HepG2 (cell line): Measurements from ENCODE around the gene CDK5RAP2. TPM values are rescaled to one million over a fixed set of nuclear protein-coding genes. Genes with fewer than 3 reads are reported as not detected.

Source experiments
- CEBPB ChIP-seq: IDR thresholded peaks from 2 replicates; pipeline ENCODE4 v1.6.1; 2011; ENCODE audit warnings: low read depth, low read length, improper control_type of control experiment, borderline replicate concordance
- CENPT ChIP-seq: sonication (generic); formaldehyde crosslinking; IDR thresholded peaks from 2 replicates; pipeline ENCODE4 v1.8.0; 2022; ENCODE audit warnings: low read depth, mild to moderate bottlenecking, moderate library complexity, missing genetic modification reagents
- GATAD2A ChIP-seq: IDR thresholded peaks from 2 replicates; pipeline ENCODE4 v1.6.1; 2016
- HOXA7 ChIP-seq: sonication (generic); formaldehyde crosslinking; IDR thresholded peaks from 2 replicates; pipeline ENCODE4 v1.8.1; 2022; ENCODE audit warnings: mild to moderate bottlenecking, missing genetic modification reagents, moderate library complexity
- KLF16 ChIP-seq, 2 experiments: sonication (generic) in 1 of 2; formaldehyde crosslinking in 1 of 2; IDR thresholded peaks; 2 replicates each; pipeline versions ENCODE4 v1.6.1 to v1.8.0; 2016 to 2023; ENCODE audit warnings: missing genetic modification reagents in 2 of 2, missing compliant biosample characterization in 1 of 2
- RNF219 ChIP-seq: sonication (generic); formaldehyde crosslinking; IDR thresholded peaks from 2 replicates; pipeline ENCODE4 v1.5.0; 2020; ENCODE audit warnings: mild to moderate bottlenecking, missing genetic modification reagents
- SMAD3 ChIP-seq: sonication (generic); formaldehyde crosslinking; IDR thresholded peaks from 2 replicates; pipeline ENCODE4 v1.4.0; 2020; ENCODE audit warnings: missing genetic modification reagents
- TFDP2 ChIP-seq: sonication (generic); formaldehyde crosslinking; IDR thresholded peaks from 2 replicates; pipeline ENCODE4 v1.4.0; 2020; ENCODE audit warnings: missing genetic modification reagents
- ZKSCAN1 ChIP-seq: fragments of 150-350 bp; IDR thresholded peaks from 2 replicates; pipeline ENCODE4 v1.6.1; 2014; ENCODE audit warnings: low read length
- ZNF256 ChIP-seq: sonication (generic); formaldehyde crosslinking; conservative IDR thresholded peaks from 2 replicates; pipeline ENCODE4 v1.4.0; 2020; ENCODE audit warnings: missing genetic modification reagents
- ZNF3 ChIP-seq: IDR thresholded peaks from 2 replicates; pipeline ENCODE4 v1.7.0; 2017; ENCODE audit warnings: inconsistent platforms
- ZNF468 ChIP-seq: sonication (generic); formaldehyde crosslinking; IDR thresholded peaks from 2 replicates; pipeline ENCODE4 v1.8.0; 2022; ENCODE audit warnings: mild to moderate bottlenecking, moderate library complexity, missing genetic modification reagents
- ZNF687 ChIP-seq: sonication (generic); formaldehyde crosslinking; IDR thresholded peaks from 2 replicates; pipeline ENCODE4 v1.5.1; 2020; ENCODE audit warnings: mild to moderate bottlenecking, missing genetic modification reagents, moderate library complexity
- polyA plus RNA-seq, 8 experiments: library from polyadenylated mRNA; depleted of rRNA in 3 of 8; stranded (reverse) in 7 of 8; unstranded in 1 of 8; fragments of >200 nt; fragmentation: Illumina TruSeq in 4 of 8; extraction: Trizol in 4 of 8; gene quantifications; 2 replicates each; pipeline versions ENCODE4 v1.2.1 to v1.2.3, GENCODE V29; 2011 to 2016; ENCODE audit warnings: low read depth in 4 of 8, missing spikeins in 1 of 8, mixed read lengths in 1 of 8; ENCODE audit not compliant: insufficient read depth in 1 of 8
- total RNA-seq, 5 experiments: library from RNA; depleted of rRNA; stranded (reverse); fragments of >200 nt; fragmentation: Illumina TruSeq; extraction: Trizol; gene quantifications; 2 replicates each; pipeline ENCODE4 v1.2.3, GENCODE V29; 2016; ENCODE audit warnings: low read depth in 1 of 5
- TF ChIP-seq, protein P1 (sequence below): sonication (generic); formaldehyde crosslinking; IDR thresholded peaks from 2 replicates; pipeline ENCODE4 v1.4.0; 2020; ENCODE audit warnings: missing genetic modification reagents
- TF ChIP-seq, protein P2 (sequence below): sonication (generic); formaldehyde crosslinking; IDR thresholded peaks from 2 replicates; pipeline ENCODE4 v1.5.0; 2020; ENCODE audit warnings: mild to moderate bottlenecking, missing genetic modification reagents, borderline replicate concordance

CDK5RAP2 gene
- total and polyA plus RNA-seq, 2 of the 13 experiments (the other 11 are each of a cell fraction or from before 2014, with no cell fraction given): 31.8 to 42.2 TPM

- TF ChIP-seq TFDP2 (no peak), CENPT (CRISPR knock-in tag) (no peak), ZKSCAN1 (no peak), ZNF468 (CRISPR knock-in tag) (no peak), ZNF256 (CRISPR knock-in tag) (no peak), ZNF687 (CRISPR knock-in tag) (no peak), KLF16 (CRISPR knock-in tag; IDR thresholded peaks at IDR 0.05) (0 out of 4 replicates have a peak, but pooled peaks of 1 of the 2 experiments have one; percentile 25), RNF219 (CRISPR knock-in tag) (no peak), CEBPB (peak; percentile 93), ZNF3 (CRISPR knock-in tag) (no peak), SMAD3 (0 out of 2 replicates have a peak, but pooled peaks have one; percentile 50), HOXA7 (CRISPR knock-in tag) (no peak), GATAD2A (CRISPR knock-in tag) (peak; percentile 43; the same call in 1 of the 2 replicates)
- TF ChIP-seq, protein P1, sequence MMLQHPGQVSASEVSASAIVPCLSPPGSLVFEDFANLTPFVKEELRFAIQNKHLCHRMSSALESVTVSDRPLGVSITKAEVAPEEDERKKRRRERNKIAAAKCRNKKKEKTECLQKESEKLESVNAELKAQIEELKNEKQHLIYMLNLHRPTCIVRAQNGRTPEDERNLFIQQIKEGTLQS (CRISPR knock-in tag): peak; percentile 47; the same call in 1 of the 2 replicates
- TF ChIP-seq, protein P2, sequence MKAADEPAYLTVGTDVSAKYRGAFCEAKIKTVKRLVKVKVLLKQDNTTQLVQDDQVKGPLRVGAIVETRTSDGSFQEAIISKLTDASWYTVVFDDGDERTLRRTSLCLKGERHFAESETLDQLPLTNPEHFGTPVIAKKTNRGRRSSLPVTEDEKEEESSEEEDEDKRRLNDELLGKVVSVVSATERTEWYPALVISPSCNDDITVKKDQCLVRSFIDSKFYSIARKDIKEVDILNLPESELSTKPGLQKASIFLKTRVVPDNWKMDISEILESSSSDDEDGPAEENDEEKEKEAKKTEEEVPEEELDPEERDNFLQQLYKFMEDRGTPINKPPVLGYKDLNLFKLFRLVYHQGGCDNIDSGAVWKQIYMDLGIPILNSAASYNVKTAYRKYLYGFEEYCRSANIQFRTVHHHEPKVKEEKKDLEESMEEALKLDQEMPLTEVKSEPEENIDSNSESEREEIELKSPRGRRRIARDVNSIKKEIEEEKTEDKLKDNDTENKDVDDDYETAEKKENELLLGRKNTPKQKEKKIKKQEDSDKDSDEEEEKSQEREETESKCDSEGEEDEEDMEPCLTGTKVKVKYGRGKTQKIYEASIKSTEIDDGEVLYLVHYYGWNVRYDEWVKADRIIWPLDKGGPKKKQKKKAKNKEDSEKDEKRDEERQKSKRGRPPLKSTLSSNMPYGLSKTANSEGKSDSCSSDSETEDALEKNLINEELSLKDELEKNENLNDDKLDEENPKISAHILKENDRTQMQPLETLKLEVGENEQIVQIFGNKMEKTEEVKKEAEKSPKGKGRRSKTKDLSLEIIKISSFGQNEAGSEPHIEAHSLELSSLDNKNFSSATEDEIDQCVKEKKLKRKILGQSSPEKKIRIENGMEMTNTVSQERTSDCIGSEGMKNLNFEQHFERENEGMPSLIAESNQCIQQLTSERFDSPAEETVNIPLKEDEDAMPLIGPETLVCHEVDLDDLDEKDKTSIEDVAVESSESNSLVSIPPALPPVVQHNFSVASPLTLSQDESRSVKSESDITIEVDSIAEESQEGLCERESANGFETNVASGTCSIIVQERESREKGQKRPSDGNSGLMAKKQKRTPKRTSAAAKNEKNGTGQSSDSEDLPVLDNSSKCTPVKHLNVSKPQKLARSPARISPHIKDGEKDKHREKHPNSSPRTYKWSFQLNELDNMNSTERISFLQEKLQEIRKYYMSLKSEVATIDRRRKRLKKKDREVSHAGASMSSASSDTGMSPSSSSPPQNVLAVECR (CRISPR knock-in tag): no peak
Observed at GRCh38 chr9:120616966-120617935, 37.3 kb upstream of the CDK5RAP2 start (continued).
